PC-9 (cell line): ENCODE measurements around the gene IL32. TPM values are rescaled to one million over a fixed set of nuclear protein-coding genes. Genes with fewer than 3 reads are reported as not detected.

Source experiments
- BruUV-seq: library from RNA; stranded (reverse); fragments of 400-500 nt; replicated peaks from 2 replicates; lab custom pipeline; 2021; lab: Mats Ljungman, UMichigan
- CTCF ChIA-PET: fragments of 300-600 bp; sonication (Branson Sonifier 250); formaldehyde crosslinking; loops from one replicate; lab custom pipeline; 2022; ENCODE audit warnings: antibody characterized with exemption; lab: Charles Lee
- POLR2A ChIA-PET: fragments of 300-600 bp; sonication (Branson Sonifier 250); formaldehyde crosslinking; loops from one replicate; lab custom pipeline; 2022; ENCODE audit warnings: antibody characterized with exemption; ENCODE audit not compliant: unreplicated experiment; lab: Charles Lee
- DNase-seq, 2 experiments: peaks; one replicate each; pipeline versions ENCODE4 v3.0.0 to v3.0.0-alpha.2; 2015 to 2022; ENCODE audit warnings: mixed read lengths in 1 of 2
- H2AFZ ChIP-seq: fragments of 200-600 bp; sonication (generic); 2 replicates; pipeline ENCODE4 v1.8.1; 2017; ENCODE audit warnings: antibody characterized with exemption
- H3F3A ChIP-seq: fragments of 200-600 bp; sonication (generic); 2 replicates; pipeline ENCODE4 v1.8.1; 2017; ENCODE audit warnings: antibody characterized with exemption, mild to moderate bottlenecking, low read depth; ENCODE audit not compliant: insufficient read depth
- H3K27ac ChIP-seq: fragments of 200-600 bp; sonication (generic); 2 replicates; pipeline ENCODE4 v1.6.1; 2016; ENCODE audit warnings: mixed run types
- H3K27me3 ChIP-seq: fragments of 200-600 bp; sonication (generic); 2 replicates; pipeline ENCODE4 v1.6.1; 2016; ENCODE audit warnings: low read depth, mixed run types; ENCODE audit not compliant: insufficient read depth
- H3K36me3 ChIP-seq: fragments of 200-600 bp; sonication (generic); 2 replicates; pipeline ENCODE4 v1.6.1; 2016; ENCODE audit warnings: low read depth, mixed run types
- H3K4me1 ChIP-seq: fragments of 200-600 bp; sonication (generic); replicated peaks from 2 replicates; pipeline ENCODE4 v1.6.1; 2016; ENCODE audit warnings: mixed run types; ENCODE audit not compliant: insufficient read depth
- H3K4me2 ChIP-seq: fragments of 200-600 bp; sonication (generic); 2 replicates; pipeline ENCODE4 v1.6.1; 2017; ENCODE audit warnings: mixed run types
- H3K4me3 ChIP-seq: fragments of 200-600 bp; sonication (generic); 2 replicates; pipeline ENCODE4 v1.6.1; 2016; ENCODE audit warnings: mixed run types
- H3K79me2 ChIP-seq: fragments of 200-600 bp; sonication (generic); 2 replicates; pipeline ENCODE4 v1.6.1; 2017; ENCODE audit warnings: low read depth, mixed run types
- H3K9me2 ChIP-seq: fragments of 200-600 bp; sonication (generic); 2 replicates; pipeline ENCODE4 v1.8.1; 2017; ENCODE audit warnings: mild to moderate bottlenecking; ENCODE audit not compliant: insufficient read depth
- H3K9me3 ChIP-seq: fragments of 200-600 bp; sonication (generic); 2 replicates; pipeline ENCODE4 v1.8.1; 2016; ENCODE audit warnings: low read depth; ENCODE audit not compliant: insufficient read depth
- H4K20me1 ChIP-seq: fragments of 200-600 bp; sonication (generic); 2 replicates; pipeline ENCODE4 v1.8.1; 2017; ENCODE audit not compliant: insufficient read depth
- EZH2 ChIP-seq: fragments of 200-600 bp; sonication (generic); IDR thresholded peaks from 2 replicates; pipeline ENCODE4 v1.8.0; 2017; ENCODE audit warnings: antibody characterized with exemption, low read depth
- intact Hi-C: fragments of 100-400 bp; cut with micrococcal nuclease; formaldehyde crosslinking; loops from one replicate; pipeline ENCODE4 v1.10.0; 2022; ENCODE audit not compliant: unreplicated experiment
- total RNA-seq: library from RNA; stranded (reverse); gene quantifications from 2 replicates; pipeline ENCODE4 v1.2.3, GENCODE V29; 2021
- TF ChIP-seq, protein P1 (sequence below): fragments of 200-600 bp; sonication (generic); conservative IDR thresholded peaks from 2 replicates; pipeline ENCODE4 v1.6.1; 2017; ENCODE audit warnings: mixed run types, antibody characterized with exemption, mild to moderate bottlenecking, moderate library complexity

The IL32 gene
- total RNA-seq, 1 experiment from 2014 or later, result 2.2 TPM

DNA sequence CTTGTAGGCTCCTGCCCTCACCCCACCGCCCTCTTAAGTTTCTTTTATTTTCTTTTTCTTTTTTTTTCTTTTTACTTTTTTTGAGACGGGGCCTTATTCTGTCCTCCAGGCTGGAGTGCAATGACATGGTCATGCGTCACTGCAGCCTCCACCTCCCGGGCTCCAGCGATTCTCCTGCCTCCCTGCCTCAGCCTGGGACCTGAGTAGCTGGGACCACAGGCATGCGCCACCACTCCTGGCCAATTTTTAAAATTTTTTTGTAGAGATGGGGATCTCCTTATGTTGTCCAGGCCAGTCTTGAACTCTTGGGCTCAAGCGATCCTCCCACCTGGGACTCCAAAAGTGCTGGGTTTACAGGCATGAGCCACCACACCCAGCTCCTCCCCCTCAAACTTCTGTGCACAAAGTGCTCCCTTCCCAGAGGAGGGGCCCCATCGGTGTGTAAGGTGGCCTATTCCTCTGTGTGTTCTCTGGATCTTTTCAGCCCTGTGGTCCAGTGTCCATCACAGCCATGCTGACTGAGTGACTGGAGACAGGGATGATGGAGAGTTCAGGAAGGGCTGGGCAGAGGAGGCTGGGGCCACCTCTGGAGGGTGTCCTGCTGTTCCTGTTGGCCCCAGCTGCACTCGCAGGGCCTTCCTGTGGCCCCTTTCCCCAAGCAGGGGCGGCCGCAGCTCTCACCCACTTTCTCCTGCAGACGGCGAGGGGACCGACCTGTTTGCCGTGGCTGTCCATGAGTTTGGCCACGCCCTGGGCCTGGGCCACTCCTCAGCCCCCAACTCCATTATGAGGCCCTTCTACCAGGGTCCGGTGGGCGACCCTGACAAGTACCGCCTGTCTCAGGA, 8.9 kb upstream of the IL32 start:
- Histone ChIP-seq H3K36me3 (no peaks in the 10 kb centered on the region), H2AFZ (no peak overlapping the region), H3K4me1 (peaks cover 10% of the 10 kb centered on the region; the same call in 1 of the 2 replicates), H3K9me3 (no peaks in the 10 kb centered on the region), H3K4me2 (no peak overlapping the region), H4K20me1 (no peaks in the 10 kb centered on the region), H3F3A (peaks cover 8% of the 10 kb centered on the region; the same call in 1 of the 2 replicates), H3K27me3 (no peaks in the 10 kb centered on the region), H3K9me2 (no peaks in the 10 kb centered on the region), H3K27ac (no peak overlapping the region), H3K79me2 (no peaks in the 10 kb centered on the region), H3K4me3 (no peak overlapping the region)
- intact Hi-C loops, result loop anchor here (5.0 kb wide), 1 partner anchor 111 kb away; no protein-coding TSS in a partner anchor
- CTCF ChIA-PET, result interaction anchor here (0.6 to 1.7 kb wide), 2 partner anchors 24 to 77 kb away, joined by 3 to 6 read pairs; no protein-coding TSS in a partner anchor
- TF ChIP-seq EZH2, result no peak
- TF ChIP-seq, protein P1, sequence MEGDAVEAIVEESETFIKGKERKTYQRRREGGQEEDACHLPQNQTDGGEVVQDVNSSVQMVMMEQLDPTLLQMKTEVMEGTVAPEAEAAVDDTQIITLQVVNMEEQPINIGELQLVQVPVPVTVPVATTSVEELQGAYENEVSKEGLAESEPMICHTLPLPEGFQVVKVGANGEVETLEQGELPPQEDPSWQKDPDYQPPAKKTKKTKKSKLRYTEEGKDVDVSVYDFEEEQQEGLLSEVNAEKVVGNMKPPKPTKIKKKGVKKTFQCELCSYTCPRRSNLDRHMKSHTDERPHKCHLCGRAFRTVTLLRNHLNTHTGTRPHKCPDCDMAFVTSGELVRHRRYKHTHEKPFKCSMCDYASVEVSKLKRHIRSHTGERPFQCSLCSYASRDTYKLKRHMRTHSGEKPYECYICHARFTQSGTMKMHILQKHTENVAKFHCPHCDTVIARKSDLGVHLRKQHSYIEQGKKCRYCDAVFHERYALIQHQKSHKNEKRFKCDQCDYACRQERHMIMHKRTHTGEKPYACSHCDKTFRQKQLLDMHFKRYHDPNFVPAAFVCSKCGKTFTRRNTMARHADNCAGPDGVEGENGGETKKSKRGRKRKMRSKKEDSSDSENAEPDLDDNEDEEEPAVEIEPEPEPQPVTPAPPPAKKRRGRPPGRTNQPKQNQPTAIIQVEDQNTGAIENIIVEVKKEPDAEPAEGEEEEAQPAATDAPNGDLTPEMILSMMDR, result no peak
- BruUV-seq, result no TSS peak
- POLR2A ChIA-PET, result interaction anchor here (0.6 kb wide), 1 partner anchor 108 kb away, joined by 5 read pairs; no protein-coding TSS in a partner anchor
- DNase-seq, result no peak

DNA sequence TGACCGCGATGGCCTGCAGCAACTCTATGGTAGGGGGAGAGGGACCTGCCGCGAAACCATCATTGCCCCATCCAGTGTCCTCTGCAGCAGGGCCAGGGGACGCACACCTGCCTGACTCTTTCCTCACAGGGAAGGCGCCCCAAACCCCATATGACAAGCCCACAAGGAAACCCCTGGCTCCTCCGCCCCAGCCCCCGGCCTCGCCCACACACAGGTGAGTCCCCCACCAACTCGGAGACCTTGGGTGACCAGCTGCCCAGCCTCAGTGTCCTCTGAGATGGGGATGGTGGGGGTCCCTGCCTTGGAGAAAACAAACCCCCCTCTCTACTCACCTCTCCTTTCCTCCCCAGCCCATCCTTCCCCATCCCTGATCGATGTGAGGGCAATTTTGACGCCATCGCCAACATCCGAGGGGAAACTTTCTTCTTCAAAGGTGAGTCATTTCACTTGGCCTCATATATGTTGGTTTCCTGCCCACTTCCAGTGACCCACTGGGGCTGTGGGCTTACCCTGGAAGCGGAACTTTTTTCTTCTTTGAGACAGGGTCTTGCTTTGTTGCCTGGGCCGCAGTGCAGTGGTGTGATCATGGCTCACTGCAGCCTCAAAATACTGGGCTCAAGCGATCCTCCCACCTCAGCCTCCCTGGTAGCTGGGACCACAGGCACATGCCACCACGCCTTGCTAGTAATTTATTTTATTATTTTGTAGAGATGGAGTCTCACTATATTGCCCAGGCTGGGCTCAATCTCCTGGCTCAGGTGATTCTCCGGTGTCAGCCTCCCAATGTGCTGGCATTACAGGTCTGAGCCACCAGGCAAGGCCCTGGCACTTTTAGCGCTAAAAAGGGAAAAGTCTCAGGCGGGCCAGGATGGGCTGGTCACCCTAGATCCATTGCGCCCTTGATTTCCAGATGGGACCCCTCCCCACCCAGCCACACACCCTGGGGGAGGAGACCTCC, 8.0 kb upstream of the IL32 start:
- Histone ChIP-seq H3K4me2 (peak overlapping the region; percentile 82), H2AFZ (no peak overlapping the region), H3K4me3 (no peak overlapping the region), H3K27ac (no peak overlapping the region), H3F3A (peaks cover 8% of the 10 kb centered on the region; the same call in 1 of the 2 replicates), H3K36me3 (no peaks in the 10 kb centered on the region), H3K9me3 (no peaks in the 10 kb centered on the region), H3K79me2 (no peaks in the 10 kb centered on the region), H4K20me1 (no peaks in the 10 kb centered on the region), H3K4me1 (peaks cover 10% of the 10 kb centered on the region; the same call in 1 of the 2 replicates), H3K27me3 (no peaks in the 10 kb centered on the region), H3K9me2 (no peaks in the 10 kb centered on the region)
- no peak for TF ChIP-seq EZH2
- TF ChIP-seq, protein P1, result no peak
- intact Hi-C loops, result loop anchor here (1.0 to 5.0 kb wide), 3 partner anchors 21 to 110 kb away; partner anchors contain the start of gene BICDL2
- BruUV-seq, result TSS peak; percentile 22
- ChIA-PET POLR2A (interaction anchor here (0.7 to 0.8 kb wide), 2 partner anchors 30 to 131 kb away, joined by 6 to 7 read pairs; partner anchors contain the start of gene OR1F1), CTCF (interaction anchor here (0.7 to 1.2 kb wide), 3 partner anchors 30 to 69 kb away, joined by 3 read pairs; no protein-coding TSS in a partner anchor)
- DNase-seq, result no peak
